GM21786 (cell line): Measurements from ENCODE around the gene ZNF423.

Experiments used
- ATAC-seq: cut with Tn5 transposase; IDR thresholded peaks from one replicate; pipeline ENCODE4 v1.9.1; 2021; ENCODE audit not compliant: unreplicated experiment

ZNF423 gene

DNA sequence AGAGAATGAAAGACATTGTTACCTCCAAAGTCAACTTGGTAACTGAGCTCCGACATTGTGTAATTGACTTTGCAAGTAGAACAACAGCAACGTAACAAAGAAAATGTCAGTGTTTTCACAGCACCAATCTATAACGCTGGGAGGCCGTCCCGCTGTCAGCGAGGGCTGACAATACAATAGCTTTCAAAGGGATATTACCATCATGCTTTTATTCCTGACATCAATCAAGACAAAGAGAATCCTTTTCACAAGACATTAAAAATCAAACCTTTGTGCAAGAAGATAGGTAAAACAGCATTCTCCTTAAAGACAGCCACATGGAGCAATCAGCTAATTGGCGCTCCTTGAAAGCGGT lies 6.2 kb downstream of the ZNF423 start:
- no peak for ATAC-seq

DNA sequence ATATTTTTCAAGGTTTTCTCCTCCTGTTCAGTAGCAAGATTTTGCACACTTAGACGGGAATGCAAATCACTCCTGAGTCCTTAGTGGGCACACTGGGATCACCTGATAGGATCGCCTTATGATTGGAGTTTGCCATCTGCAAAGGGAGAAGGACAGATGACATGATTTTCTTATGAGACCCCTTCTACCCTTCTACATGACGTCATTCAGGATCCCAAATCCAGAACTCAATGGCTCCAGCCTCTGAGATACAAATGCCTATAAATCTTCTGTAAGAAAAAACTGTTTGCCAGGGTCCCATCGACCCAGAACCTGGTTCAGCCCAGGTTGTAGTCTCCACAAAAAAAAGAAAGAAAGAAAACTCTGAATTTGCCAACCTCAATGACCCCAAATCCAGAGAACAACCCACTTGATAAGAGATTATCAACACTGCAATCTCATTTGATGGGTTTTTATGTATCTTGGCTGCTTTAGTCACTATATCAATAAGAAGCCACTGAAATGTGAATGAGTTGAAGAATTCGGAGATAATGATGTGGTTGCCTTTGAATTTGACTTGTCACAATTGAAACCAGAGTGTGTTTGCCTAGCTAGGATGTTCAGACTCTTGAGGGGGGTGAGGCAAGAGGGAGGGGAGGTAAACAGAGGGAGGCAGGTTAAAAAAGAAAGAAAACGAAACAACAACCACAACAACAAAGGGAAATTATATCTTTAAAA lies 6.7 kb downstream of the ZNF423 start:
- no peak for ATAC-seq

DNA sequence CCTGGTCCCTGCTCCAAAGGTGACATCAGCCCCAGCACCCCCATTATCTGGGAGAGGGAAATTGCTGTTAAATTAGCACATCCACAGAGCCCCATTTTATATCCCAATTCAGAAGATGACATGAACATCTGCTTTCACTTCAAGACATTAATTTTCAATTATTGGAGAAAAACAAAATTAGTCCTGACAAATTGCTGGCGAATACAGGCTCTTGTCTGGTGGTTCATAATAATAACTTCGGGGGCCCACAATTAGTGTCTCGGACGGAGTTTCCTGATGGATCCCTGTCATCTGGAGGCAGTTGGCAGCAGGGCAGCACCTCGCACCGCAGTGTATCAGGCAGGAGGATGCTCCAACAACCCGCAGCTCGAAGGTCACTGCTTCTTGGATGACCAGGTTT lies 7.4 kb downstream of the ZNF423 start:
- ATAC-seq = no peak

DNA sequence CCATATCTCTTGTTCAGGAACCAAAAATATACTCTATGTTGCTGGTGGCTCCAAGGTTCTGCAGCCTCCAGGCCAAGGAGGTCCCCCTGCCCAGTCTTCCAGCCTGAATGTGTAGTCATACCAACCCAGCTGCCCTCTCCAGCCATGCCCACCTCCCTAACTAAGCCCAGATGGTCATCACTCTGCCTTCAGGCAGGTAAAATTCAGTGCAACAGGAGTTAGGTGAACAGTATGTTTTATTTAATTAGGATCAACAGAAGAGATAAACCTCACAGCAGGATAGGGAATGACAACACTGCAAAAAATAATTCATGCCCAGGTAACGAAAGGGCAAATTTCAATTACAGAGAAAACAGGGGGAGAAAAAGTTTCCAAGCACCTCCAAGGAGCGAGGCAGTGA lies 9.1 kb downstream of the ZNF423 start:
- ATAC-seq = no peak

DNA sequence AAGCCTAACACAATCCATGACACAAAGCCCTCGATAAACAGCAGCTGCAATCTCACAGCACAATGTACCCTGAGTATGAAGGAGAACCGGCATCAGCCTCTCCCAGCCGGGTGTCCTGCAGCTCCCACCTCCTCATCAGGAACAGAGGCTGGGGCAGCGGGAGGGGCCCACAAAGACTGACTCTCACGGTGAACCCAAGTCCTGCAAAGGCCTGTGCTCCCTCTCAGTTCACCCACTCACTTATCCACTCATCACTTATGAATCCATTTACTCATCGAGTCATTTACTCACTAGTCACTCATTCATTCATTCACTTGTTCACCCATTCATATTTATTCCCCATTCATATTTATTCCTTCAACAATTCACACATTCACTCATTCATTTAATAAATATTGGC lies 11.6 kb downstream of the ZNF423 start:
- no peak for ATAC-seq

DNA sequence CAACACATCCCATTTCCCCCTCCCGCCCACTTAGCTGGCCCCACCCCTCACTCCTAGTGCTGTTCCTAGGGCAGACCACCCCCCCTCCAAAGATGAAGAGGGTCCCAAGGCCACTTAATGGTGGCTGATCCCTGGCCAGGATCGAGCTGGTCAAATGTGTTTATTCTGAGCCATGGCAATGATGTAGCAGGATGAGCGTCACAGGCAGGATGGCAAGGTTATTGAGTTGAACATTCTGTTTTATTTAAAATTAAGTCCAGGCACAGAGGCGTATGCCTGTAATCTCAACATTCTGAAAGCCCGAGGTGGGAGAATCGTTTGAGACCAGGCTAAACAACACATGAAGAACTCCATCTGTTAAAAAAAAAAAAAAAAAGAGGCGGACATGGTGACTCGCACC lies 12.2 kb downstream of the ZNF423 start:
- no peak for ATAC-seq

DNA sequence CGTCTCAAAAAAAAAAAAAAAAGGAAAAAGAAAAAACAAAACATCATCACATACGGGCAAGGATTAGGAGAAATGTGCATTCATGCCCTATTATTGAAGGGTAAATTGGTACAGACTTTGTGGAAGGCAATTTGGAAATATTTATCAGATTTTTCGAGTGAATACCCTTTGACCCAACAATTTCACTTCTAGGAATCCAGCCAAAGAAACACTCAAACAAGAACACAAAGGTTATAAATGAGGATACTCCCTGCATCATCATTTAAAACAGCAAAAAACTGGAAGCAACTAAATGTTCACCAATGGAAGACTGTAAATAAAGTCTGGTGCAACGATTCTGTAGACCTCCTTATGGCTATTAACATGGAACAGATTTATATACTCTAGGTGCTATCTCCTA lies 12.9 kb downstream of the ZNF423 start:
- ATAC-seq = no peak

DNA sequence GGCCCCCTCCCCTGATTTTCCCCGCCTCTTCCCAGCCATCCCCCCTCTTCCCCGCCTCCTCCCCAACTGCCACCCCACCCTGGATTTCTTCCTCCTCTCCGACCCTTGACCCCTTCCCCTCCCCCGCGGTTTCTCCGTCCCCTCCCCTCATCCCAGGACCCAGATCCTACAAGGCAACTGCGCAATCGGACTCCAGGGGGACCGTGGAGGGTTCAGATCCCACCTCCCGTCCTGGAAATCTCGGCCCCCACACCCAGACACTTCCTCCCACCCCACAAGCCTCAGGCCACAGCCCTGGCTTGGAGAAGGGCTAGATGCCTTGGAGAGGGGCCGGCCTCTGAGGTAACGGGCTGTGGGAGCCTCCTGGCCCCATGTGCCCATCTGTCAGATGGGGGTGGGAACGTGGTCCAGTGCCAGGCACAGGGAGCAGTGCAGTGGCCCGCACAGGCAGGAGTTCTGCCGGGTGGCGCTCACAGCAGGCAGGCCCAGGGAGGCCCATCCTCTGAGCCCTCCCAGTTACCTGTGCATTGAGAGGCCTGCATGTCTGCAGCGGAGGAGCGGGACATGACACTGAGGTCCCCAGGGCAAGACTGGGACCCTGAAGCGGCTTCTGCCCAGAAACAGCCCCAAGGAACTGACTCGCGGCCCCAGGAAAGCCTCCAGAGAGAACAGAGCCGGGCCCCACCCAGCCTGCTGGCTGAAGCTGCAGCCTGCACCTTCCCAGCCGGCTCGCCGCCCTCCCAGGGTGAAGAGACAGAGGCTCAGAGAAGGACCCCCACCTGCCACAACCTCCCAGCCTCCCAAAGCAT lies 16.7 kb downstream of the ZNF423 start:
- ATAC-seq = no peak

DNA sequence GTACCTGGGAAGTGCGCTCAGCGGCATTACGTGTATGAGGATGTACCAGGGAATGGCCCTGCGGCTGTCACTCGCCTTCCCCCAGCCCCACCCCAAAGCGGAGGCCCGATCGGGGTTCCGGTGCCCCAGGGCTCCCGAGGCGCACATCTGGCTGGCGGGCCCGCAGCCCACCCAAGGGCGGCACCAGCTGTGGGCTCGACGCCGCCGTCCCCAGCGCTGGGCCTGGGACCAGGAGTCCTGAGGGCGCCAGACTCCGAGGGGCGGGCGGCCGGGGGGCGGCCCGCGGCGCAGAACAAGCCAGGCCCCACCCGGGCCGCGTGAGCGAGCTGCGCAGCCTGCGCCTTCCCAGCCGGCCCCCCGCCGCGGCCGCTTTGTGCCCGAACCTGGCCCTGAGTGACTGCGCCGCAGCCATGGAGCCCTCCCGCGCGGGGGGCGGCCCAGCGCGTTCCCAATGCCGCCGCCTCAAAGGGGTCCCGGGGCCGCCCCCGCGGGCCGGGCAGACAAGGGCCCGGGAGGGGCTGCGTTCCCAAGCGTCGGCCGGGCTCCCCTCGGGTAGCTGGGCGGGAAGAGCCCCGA lies 17.4 kb downstream of the ZNF423 start:
- no peak for ATAC-seq

DNA sequence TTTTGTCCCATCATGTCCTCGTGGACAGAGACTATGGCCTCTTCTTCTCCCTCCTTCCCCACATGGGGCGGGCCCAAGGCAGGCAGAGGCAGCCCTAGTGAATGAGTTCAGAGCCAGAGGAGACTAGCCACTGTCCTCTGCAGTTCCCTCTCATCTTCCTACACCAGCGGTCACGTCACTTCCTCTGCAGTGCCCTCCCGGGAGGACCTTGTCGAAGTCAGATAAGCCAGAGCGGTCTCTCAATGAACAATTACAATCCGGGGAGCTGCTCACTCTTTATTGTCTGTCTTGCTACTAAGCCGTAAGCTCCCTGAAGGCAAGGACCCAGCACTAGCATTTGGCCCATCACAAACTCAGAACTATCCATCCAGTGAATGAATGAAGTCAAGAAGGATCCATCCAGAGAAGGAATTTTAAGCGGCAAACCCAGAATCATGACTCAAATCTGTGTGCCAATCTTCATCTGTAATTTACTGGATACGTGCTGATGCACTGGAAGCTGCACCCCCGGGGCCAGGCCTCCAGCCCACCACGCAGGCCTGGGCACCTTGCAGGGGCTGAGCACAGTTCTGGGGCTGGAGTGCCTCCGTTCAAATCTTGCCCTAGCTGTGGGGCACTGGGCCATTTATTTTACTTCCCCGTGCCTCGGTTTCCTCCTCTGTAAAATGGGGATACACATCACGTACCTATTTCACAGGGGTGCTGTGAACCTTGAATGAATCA lies 18.1 kb downstream of the ZNF423 start:
- no peak for ATAC-seq

DNA sequence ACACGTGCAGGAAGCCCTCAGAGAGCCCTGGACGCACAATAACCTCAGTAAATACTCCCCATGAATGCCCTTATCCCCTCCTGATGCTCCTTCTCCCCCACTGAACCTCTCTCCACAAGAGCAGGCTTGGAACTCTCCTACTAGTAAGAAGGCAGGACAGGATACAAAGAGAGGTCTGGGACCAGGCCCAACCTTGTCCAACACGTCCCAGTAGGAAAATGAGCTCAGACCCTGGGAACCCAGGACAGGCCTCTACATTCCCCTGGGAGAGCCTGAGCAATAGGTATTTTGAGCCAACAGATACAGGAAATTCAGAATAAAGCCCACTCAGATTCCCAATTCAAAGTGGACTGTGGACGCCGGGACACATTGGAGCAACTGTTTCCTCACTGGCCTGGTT lies 19.2 kb downstream of the ZNF423 start:
- ATAC-seq = no peak

DNA sequence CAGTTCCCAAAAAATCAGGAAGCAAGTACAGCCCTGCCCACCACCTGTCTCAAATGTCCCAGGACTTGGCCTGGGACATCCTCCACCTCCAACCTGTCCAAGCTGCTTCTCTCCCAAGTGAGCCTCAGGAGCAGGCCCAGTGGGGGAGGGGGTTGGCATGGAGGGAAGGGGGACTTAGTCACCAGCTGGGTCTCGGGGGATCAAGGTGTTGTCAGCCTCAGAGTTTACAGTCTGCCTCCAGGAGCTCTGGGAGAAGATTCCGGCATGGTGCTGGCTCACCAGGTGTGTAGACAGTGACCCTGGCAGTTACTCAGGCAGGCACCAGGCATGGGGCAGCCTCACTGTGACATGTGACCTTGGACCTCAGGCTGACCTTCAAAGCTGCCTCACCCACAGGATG lies 19.7 kb downstream of the ZNF423 start:
- ATAC-seq = no peak

DNA sequence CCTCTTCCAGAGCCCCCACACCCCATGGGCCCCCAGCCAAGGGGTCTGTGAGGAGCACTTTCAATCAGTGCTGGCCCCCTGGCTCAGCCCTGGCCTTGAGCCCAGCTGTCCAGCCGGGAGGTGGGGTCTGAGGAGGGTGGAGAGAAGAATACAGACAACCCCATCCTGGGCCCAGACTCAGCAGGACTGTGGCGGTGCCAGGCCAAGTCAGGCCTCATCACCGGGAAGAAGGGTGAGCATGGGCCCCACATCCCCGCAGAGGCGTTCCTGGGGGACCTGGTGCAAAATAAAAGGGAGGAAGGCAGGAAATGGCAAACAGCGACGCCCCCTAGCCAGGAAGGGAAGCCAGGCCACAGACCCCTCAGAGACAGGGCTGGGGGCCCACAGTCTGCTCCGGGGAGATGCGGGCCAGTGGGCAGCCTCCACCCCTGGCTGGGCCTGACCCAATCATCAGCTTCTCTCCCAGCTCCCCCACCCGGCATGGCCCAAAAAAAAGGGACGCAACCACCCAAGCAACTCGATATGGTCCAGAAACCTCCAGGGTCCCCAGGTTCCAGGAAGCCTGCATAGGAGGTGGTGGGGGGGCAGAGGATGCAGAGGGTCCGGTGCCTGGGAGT lies 20.6 kb downstream of the ZNF423 start:
- no peak for ATAC-seq

DNA sequence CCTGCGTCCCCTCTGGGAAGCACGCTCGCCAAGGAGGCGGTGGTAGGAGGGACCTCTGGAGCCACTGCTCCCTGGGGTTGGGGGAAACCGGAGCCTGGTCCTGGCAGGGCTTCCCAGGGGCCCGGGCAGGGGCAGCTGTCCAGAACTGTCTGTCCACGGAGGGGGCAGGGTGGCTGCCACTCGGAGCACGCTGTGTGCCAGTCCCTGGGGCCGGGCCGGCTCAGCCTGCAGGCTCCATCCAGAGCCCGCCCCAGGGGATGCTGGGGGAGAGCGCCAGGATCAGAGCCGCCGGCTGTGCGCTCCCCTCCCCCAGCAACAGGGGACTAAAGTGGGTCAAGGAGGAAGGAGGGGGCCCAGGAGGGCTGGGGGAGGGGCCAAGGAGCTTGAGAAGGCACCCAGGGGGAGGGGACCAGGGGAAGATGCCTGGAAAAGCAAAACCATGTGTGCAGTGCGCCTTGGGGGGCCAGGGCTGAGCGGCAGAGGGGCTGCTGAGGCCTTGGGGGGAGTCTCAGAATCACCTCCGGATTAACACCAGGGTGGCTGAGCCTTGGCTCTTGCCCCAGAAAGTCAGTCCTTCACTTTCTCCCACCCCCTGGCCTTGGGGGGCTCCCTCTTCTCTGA lies 21.3 kb downstream of the ZNF423 start:
- no peak for ATAC-seq

DNA sequence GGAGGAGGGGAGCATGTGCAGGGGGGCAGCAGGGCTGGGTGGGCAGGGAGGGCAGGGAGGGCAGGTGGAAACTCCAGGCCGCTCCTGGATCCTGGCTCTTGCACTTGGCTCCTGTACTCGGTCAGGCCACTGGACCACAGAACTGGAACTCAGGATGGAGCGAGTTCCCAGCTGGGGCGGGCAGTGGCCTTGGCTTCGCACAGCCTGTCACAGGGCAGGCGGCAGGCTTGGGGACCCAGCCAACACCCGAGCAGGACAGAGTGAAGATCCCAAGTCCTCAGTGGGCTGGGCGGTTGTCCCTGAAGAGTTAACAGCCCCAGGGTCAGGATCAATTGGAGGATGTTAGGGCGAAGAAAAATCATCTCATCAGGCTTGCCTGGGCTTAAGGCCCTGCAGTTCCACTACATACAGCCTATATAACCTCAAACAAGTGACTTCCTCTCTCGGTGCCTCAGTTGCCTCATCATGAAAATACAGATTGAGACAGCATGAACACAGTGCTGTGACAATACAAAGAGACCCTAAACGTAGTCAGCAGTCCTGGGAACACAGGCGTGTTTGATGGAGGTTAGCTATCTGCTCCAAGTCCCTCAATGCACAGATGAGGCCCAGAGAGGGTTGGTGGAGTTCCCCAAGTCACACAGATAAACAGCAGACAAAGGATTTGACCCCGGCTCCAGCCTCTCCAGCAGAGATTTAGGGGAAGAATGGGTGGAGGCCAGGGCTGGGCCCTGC lies 21.9 kb downstream of the ZNF423 start:
- no peak for ATAC-seq

DNA sequence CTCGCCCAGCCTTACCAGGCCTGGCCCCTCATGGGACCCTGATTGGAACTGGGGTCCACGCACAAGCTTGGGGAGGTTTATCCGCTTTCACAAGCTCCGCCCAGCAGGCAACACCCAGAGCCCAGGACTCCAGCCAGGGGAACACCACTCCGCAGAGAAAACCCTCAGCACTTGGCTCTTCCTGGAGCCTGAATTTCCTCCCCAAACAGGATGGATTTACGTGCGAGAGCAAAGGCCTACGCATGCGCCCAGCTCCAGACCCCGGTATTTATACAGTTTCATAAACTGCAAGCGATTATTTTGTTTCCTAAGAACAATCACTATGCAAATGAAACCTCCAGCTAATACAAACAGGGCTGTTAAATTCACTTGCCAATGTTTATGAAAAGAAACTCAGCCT lies 22.8 kb downstream of the ZNF423 start:
- ATAC-seq = no peak

DNA sequence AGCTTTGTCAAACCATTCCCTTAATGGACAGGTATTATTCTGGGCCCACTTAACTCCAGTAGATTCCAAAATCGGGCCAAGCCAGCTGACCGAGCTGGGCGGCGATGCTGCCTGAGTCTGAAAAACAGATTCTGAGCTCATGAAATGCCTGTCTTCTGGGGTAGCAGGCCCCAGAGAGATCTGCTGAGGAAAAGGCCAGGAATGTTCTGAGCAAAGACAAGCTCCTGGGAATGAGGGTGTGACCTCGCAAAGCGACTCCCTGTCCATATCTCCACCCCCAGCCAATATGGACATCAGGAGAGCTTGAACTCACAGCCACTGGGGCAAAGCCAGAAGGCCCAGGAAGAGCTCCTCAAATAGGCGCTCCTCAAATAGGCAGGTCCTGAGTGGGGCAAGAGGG lies 23.7 kb downstream of the ZNF423 start:
- no peak for ATAC-seq

DNA sequence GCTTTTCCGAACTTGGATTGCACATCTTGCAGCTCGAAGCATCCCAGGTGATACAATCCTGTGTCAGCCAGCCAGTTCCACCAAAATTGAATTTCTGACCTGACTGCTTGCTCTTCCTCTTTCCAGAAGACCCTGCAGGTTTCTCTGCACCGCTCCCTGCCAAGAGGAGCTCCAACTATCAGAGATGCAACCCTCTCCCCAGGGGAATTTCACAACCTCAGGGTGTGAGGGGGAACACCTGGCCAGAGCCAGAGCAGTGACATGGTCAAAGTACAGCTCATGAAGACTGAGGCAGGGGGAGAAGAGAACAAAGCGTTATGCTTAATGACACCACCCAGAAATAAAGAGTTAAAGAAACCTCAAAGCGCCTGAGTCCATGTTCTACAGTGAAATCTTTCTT lies 25.0 kb downstream of the ZNF423 start:
- no peak for ATAC-seq

DNA sequence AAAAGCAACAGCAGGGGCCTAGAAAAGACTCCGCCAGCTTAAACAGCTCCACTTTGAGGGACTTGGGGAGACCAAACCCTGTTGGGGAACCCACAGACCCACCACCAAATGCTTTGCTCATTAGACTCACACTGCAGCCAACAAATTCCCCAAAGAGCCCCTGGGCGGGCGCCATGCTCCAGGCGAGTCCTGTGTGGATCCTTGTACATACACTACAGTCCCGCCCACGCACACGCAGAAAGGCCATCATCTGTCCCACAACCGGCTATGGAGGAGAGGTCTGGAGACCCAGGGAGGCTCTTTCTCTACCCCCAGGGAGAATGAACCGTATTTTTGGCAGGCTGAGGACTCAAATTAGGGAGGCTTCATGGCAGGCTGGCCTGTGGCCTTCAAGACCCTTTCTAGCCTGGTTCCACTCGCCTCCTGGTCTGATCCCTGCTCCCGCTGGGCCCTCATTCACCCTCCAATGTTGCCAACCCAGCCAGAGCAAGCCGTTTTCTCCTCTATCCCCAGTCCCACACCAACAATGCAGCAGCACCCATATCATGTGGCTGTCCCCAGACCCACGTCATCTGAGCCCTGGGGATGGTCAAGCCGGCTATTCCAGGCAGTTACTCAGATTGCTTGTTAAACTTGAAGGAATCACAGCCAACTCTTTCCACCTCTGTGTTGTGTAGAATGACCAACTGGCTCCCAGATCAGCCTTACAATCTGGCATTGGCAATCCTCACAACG lies 27.2 kb downstream of the ZNF423 start:
- no peak for ATAC-seq
